K562 (cell line): ENCODE data around the gene SLC26A5. TPM values are rescaled to one million over a fixed set of nuclear protein-coding genes. Genes with fewer than 3 reads are reported as not detected.
A peak's percentile ranks its signal among the peaks of the same experiment; 100 is the strongest.

ENCODE experiments used
- DIDO1 ChIP-seq: fragments of 450-650 bp; IDR thresholded peaks from 2 replicates; pipeline ENCODE4 v1.6.1; 2016; ENCODE audit warnings: low read depth, missing biosample characterization, missing genetic modification characterization
- DPF2 ChIP-seq: fragments of 450-650 bp; IDR thresholded peaks from 2 replicates; pipeline ENCODE4 v1.6.1; 2016
- E2F3 ChIP-seq: fragments of 250-450 bp; sonication (Bioruptor Pico); IDR thresholded peaks from 2 replicates; pipeline ENCODE4 v1.4.0; 2020; ENCODE audit warnings: mild to moderate bottlenecking
- HEY1 ChIP-seq: fragments of 250-450 bp; sonication (Bioruptor Pico); IDR thresholded peaks from 2 replicates; pipeline ENCODE4 v1.5.0; 2020; ENCODE audit warnings: mild to moderate bottlenecking, moderate library complexity, borderline replicate concordance
- JUND ChIP-seq, 2 experiments: IDR thresholded peaks; 2 replicates in 1 of 2; 3 replicates in 1 of 2; pipeline ENCODE4 v1.6.1; 2011; ENCODE audit warnings: borderline replicate concordance in 2 of 2, low read depth in 2 of 2, low read length in 2 of 2, improper control_type of control experiment in 1 of 2, missing biosample characterization in 1 of 2, missing genetic modification characterization in 1 of 2, missing genetic modification reagents in 1 of 2
- KDM4B ChIP-seq, 2 experiments: fragments of 450-650 bp in 1 of 2; sonication (generic) in 1 of 2; IDR thresholded peaks; 2 replicates each; pipeline ENCODE4 v1.6.1; 2016 to 2017; ENCODE audit warnings: borderline replicate concordance in 2 of 2, antibody characterized with exemption in 1 of 2, low read depth in 1 of 2, mild to moderate bottlenecking in 1 of 2
- L3MBTL2 ChIP-seq: fragments of 450-650 bp; IDR thresholded peaks from 2 replicates; pipeline ENCODE4 v1.6.1; 2016; ENCODE audit warnings: mild to moderate bottlenecking, moderate library complexity
- LARP7 ChIP-seq: fragments of 450-650 bp; IDR thresholded peaks from 2 replicates; pipeline ENCODE4 v1.6.1; 2016
- MCM5 ChIP-seq: fragments of 450-650 bp; IDR thresholded peaks from 2 replicates; pipeline ENCODE4 v1.6.1; 2016; ENCODE audit warnings: low read depth
- MYBL2 ChIP-seq, 2 experiments: fragments of 450-650 bp in 1 of 2; sonication (generic) in 1 of 2; formaldehyde crosslinking in 1 of 2; IDR thresholded peaks; 2 replicates each; pipeline versions ENCODE4 v1.6.1 to v1.8.1; 2017 to 2022; ENCODE audit warnings: borderline replicate concordance in 1 of 2, inconsistent platforms in 1 of 2, low read depth in 1 of 2, mild to moderate bottlenecking in 1 of 2, missing genetic modification reagents in 1 of 2, moderate library complexity in 1 of 2
- NFYB ChIP-seq: IDR thresholded peaks from 2 replicates; pipeline ENCODE4 v1.6.1; 2011; ENCODE audit warnings: mild to moderate bottlenecking, moderate library complexity; ENCODE audit not compliant: insufficient read length; ENCODE audit errors: extremely low read depth
- PML ChIP-seq: IDR thresholded peaks from 2 replicates; pipeline ENCODE4 v1.6.1; 2012; ENCODE audit warnings: low read length, inconsistent platforms
- SIN3A ChIP-seq, 2 experiments: fragments of 150-350 bp in 1 of 2; IDR thresholded peaks; 2 replicates each; pipeline ENCODE4 v1.6.1; 2011 to 2016; ENCODE audit warnings: borderline replicate concordance in 2 of 2, low read depth in 2 of 2, low read length in 2 of 2, mild to moderate bottlenecking in 2 of 2, moderate library complexity in 2 of 2; ENCODE audit not compliant: control insufficient read depth in 1 of 2
- SMARCB1 ChIP-seq: IDR thresholded peaks from 2 replicates; pipeline ENCODE4 v1.6.1; 2011; ENCODE audit warnings: improper control_type of control experiment, low read depth; ENCODE audit not compliant: insufficient read length
- SMARCE1 ChIP-seq: fragments of 450-650 bp; IDR thresholded peaks from 2 replicates; pipeline ENCODE4 v1.7.1; 2016; ENCODE audit warnings: mild to moderate bottlenecking
- SREBF1 ChIP-seq: fragments of 150-350 bp; IDR thresholded peaks from 2 replicates; pipeline ENCODE4 v1.6.1; 2014; ENCODE audit warnings: antibody characterized with exemption, low read depth, low read length, borderline replicate concordance
- SRSF1 ChIP-seq: fragments of 200-400 bp; formaldehyde crosslinking; IDR thresholded peaks from 2 replicates; pipeline ENCODE4 v1.6.1; 2017; ENCODE audit warnings: mild to moderate bottlenecking, low read depth, low read length, moderate library complexity
- STAT5A ChIP-seq: IDR thresholded peaks from 2 replicates; pipeline ENCODE4 v1.6.1; 2012; ENCODE audit warnings: low read length, inconsistent platforms, borderline replicate concordance
- TBP ChIP-seq: optimal IDR thresholded peaks from 2 replicates; pipeline ENCODE3; 2011; ENCODE audit warnings: low read depth, low read length, improper control_type of control experiment
- ZBTB1 ChIP-seq: sonication (generic); formaldehyde crosslinking; IDR thresholded peaks from 2 replicates; pipeline ENCODE4 v1.8.1; 2023; ENCODE audit warnings: missing genetic modification reagents, low read depth, mild to moderate bottlenecking, borderline replicate concordance
- ZNF12 ChIP-seq: sonication (generic); formaldehyde crosslinking; IDR thresholded peaks from 2 replicates; pipeline ENCODE4 v1.4.0; 2020; ENCODE audit warnings: mild to moderate bottlenecking, missing genetic modification reagents
- ZNF3 ChIP-seq: fragments of 250-450 bp; sonication (Bioruptor Pico); IDR thresholded peaks from 2 replicates; pipeline ENCODE4 v1.5.0; 2021; ENCODE audit warnings: mild to moderate bottlenecking, moderate library complexity
- ZNF780A ChIP-seq: fragments of 250-450 bp; sonication (Bioruptor Pico); IDR thresholded peaks from 2 replicates; pipeline ENCODE4 v1.5.0; 2021; ENCODE audit warnings: mild to moderate bottlenecking
- polyA plus RNA-seq, 8 experiments: library from polyadenylated mRNA; depleted of rRNA in 4 of 8; stranded (reverse) in 5 of 8; unstranded in 3 of 8; fragments of >200 nt; fragmentation: Nextera tagmentation in 2 of 8; fragmentation: Illumina TruSeq in 1 of 8; extraction: Ambion mirVana in 2 of 8; extraction: Trizol in 1 of 8; gene quantifications; 2 replicates each; pipeline versions ENCODE4 v1.2.1 to v1.2.3, GENCODE V29; 2011 to 2014; ENCODE audit warnings: inconsistent platforms in 1 of 8, missing spikeins in 1 of 8
- total RNA-seq, 7 experiments: library from RNA; depleted of rRNA in 6 of 7; stranded (reverse); fragments of >200 nt in 6 of 7; fragmentation: Illumina TruSeq in 2 of 7; extraction: Trizol in 2 of 7; gene quantifications; 2 replicates each; pipeline versions ENCODE4 v1.2.1 to v1.2.3, GENCODE V29; 2011 to 2021; ENCODE audit warnings: low replicate concordance in 1 of 7
- TF ChIP-seq, protein P1 (sequence below): sonication (generic); formaldehyde crosslinking; IDR thresholded peaks from 2 replicates; pipeline ENCODE4 v1.8.0; 2023; ENCODE audit warnings: mild to moderate bottlenecking, missing genetic modification reagents
- TF ChIP-seq, protein P2 (sequence below): fragments of 450-650 bp; IDR thresholded peaks from 2 replicates; pipeline ENCODE4 v1.7.1; 2018; ENCODE audit warnings: mild to moderate bottlenecking, low read depth; ENCODE audit not compliant: partially characterized antibody

SLC26A5 gene
- total and polyA plus RNA-seq, 9 of the 15 experiments (the other 6 are each of a cell fraction or from before 2014, with no cell fraction given): not detected

DNA sequence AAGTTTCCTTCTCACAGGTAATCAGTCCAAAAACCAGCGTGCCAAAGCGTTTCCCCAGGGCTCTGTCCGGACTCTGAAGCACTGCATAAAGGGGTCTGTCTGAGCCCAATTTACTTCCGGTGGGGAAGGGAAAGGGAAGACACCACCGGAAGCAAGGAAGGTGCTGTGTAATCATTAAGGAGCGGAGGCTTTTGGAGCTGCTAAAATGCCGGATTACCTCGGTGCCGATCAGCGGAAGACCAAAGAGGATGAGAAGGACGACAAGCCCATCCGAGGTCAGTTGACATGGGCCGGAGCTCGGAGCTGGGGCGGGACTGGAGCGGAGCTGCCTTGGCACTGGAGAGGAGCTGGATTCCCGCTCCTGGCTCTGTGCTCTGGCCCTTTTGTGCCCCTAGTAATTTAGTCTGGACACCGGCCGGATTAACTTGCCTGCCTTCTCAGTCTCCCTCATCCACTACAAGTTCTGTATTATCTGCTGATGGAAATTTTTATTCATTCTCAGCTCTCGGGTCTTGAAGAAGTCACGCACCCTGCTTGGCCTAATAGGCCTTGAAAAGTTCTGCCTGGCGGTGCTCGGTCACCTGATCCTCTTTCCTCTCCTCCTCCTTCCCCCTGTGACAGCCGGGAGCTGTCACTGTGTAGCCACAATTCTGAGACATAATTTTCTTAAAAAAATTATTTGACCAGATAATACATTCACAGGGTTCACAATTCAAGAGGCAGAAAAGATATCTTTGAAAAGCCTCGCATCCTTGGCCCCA lies 98.3 kb downstream of the SLC26A5 start, which contains the start of gene PSMC2 (continued):
- TF ChIP-seq MYBL2 (IDR thresholded peaks at IDR 0.05; ENCODE audit: low read depth) (no peak), MYBL2 (CRISPR knock-in tag; IDR thresholded peaks at IDR 0.05; ENCODE audit: borderline replicate concordance) (no peak), DIDO1 (tag) (peak; percentile 90), E2F3 (no peak), PML (peak; percentile 84), MCM5 (no peak), ZNF3 (CRISPR knock-in tag) (no peak), ZNF780A (no peak), TBP (peak; percentile 89), LARP7 (no peak), L3MBTL2 (peak; percentile 42; the same call in 1 of the 2 replicates), SREBF1 (peak; percentile 57; the same call in 1 of the 2 replicates), SRSF1 (no peak), JUND (IDR thresholded peaks at IDR 0.05; ENCODE audit: borderline replicate concordance, low read depth, low read length) (peak; percentile 74), JUND (tag; IDR thresholded peaks at IDR 0.05; ENCODE audit: borderline replicate concordance, low read depth, low read length) (peak; percentile 57; the same call in 1 of the 3 replicates), SMARCE1 (no peak; the same call in 1 of the 2 replicates), ZBTB1 (CRISPR knock-in tag) (no peak), ZNF12 (CRISPR knock-in tag) (no peak), NFYB (no peak), STAT5A (peak; percentile 13; the same call in 1 of the 2 replicates), DPF2 (peak; percentile 55; the same call in 1 of the 2 replicates), KDM4B (IDR thresholded peaks at IDR 0.05; ENCODE audit: borderline replicate concordance in 2 of 2, low read depth in 1 of 2) (peak in 1 of 2 experiments; percentile 76; a peak in 1 of 4 replicates), SMARCB1 (no peak), SIN3A (IDR thresholded peaks at IDR 0.05; ENCODE audit: borderline replicate concordance in 2 of 2, control insufficient read depth in 1 of 2, low read depth in 2 of 2, low read length in 2 of 2) (peak; percentile 95 to 99), HEY1 (no peak)
- TF ChIP-seq, protein P1, sequence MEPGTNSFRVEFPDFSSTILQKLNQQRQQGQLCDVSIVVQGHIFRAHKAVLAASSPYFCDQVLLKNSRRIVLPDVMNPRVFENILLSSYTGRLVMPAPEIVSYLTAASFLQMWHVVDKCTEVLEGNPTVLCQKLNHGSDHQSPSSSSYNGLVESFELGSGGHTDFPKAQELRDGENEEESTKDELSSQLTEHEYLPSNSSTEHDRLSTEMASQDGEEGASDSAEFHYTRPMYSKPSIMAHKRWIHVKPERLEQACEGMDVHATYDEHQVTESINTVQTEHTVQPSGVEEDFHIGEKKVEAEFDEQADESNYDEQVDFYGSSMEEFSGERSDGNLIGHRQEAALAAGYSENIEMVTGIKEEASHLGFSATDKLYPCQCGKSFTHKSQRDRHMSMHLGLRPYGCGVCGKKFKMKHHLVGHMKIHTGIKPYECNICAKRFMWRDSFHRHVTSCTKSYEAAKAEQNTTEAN (CRISPR knock-in tag): no peak
- TF ChIP-seq, protein P2, sequence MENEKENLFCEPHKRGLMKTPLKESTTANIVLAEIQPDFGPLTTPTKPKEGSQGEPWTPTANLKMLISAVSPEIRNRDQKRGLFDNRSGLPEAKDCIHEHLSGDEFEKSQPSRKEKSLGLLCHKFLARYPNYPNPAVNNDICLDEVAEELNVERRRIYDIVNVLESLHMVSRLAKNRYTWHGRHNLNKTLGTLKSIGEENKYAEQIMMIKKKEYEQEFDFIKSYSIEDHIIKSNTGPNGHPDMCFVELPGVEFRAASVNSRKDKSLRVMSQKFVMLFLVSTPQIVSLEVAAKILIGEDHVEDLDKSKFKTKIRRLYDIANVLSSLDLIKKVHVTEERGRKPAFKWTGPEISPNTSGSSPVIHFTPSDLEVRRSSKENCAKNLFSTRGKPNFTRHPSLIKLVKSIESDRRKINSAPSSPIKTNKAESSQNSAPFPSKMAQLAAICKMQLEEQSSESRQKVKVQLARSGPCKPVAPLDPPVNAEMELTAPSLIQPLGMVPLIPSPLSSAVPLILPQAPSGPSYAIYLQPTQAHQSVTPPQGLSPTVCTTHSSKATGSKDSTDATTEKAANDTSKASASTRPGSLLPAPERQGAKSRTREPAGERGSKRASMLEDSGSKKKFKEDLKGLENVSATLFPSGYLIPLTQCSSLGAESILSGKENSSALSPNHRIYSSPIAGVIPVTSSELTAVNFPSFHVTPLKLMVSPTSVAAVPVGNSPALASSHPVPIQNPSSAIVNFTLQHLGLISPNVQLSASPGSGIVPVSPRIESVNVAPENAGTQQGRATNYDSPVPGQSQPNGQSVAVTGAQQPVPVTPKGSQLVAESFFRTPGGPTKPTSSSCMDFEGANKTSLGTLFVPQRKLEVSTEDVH: peak; percentile 88
